ENCODE measurements around the gene GJB5.

The GJB5 gene

DNA sequence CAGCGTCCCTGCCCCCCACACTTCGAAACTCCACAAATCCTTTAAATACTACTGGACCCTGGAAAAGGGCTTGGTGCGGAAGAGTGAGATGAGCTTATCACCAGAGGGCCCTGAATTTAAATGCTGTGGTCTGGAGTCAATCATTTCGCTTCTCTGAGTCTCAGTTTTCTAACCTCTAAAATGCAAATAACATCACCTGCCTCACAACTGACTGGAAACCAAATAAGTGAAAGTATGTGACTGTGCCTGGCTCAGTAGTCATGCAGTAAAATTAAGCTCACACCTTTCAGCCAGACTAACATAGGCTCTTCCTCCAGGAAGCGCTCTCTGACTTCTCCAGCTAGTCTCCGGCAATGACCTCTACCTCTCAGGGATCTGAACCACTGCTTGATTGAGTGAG, 42.1 kb downstream of the GJB5 start:
- no peak for DNase-seq

DNA sequence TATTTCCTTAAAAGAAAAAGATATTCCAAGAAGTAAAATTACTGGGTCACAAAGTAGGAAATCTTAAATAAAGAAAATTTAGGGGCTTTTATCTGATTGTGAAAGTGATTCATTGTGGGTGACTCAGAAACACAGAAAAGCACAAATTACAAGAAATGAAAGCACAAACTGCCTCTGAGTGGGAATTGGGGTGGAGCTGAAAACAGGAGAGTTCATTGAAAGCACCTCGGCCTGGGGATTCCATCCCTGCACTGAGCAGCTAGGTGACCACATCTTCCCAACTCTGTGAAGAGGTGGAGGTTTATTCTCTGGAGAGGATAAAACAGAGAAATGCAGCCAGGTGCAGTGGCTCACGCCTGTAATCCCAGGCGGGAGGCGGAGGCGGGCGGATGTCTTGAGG, 45.4 kb downstream of the GJB5 start:
- no peak for DNase-seq

DNA sequence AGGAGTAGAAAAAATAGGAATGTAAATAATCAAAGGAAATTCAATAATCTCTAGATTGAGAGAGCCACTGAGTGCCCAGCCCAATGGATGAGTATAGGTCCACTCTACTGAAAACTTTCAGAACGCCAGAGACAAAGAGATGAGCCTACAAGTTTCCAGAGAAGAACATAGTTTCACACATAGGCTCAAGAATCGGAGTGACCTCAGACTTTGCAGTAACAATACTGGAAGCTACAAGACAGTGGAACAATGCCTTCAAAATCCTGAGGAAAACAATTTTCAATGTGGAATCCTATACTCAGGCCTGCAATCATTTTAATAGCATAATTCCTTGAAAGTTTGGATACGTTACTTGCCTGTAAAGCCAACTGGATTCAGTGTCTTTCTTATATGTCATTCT, 48.9 kb downstream of the GJB5 start:
- no peak for DNase-seq

DNA sequence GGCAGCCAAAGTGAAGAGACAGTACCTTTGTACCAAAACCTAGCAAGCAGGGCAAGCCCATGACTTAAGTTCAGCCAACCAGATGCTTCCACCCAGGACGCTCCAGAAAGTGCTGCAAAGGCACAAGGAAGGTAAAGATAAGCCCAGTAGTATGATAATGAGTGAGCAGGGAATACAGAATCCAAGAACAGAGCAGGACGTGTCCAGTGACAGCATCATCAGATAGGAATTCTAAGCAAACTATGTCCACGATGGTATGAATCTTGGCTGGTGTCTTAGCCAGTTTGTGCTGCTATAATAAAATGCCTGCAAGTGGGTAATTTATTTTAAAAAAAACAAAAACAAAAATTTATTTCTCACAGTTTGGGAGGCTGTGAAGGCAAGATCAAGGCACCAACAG, 51.5 kb downstream of the GJB5 start:
- no peak for DNase-seq

Measured in NCI-H2081 treated with DMSO at 0.1 percent for 48 hours (cell line).